ENCODE data around the gene ALCAM.

DNA sequence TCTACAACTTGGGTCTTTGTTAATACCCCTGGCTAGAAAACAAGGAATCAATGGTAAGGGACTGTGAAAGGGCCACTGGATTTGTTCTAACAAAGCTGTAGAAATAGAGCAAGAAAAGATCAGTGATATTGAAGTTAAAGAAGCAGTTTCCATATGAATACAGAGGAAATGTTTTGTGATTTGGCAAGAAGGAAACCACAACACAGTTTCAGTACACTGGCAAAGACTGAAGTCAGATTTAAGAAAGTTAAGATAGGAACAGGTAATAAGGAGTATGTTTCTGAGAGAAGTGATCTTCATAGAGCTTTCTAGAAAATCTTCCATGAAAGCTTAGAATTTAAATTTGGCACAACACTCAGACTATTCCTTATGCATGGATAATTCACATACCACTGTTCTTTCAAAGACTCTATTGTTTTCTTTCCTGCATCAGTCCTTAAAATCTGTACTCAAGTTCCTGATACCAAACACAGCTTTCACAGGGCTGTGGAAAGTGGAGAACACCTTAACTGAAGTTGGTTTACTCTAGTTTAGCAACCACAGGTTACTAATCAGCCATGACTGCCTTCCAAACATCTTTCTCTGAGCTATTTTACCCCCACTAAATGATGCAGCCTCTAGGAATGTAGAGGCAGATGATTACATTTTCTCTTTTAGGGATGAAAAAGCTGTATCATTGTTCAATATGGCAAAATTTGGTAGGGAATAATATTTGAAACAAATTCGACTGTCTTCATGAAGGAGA lies 32.4 kb upstream of the ALCAM start:
- no peak for TF ChIP-seq CTCF (IDR thresholded peaks at IDR 0.05)
- TF ChIP-seq POLR2A (IDR thresholded peaks at IDR 0.05): no peak
